GM23338 (cell line): ENCODE data around the gene C13orf46. TPM values are rescaled to one million over a fixed set of nuclear protein-coding genes. Genes with fewer than 3 reads are reported as not detected.
A peak's percentile ranks its signal among the peaks of the same experiment; 100 is the strongest.
"Not testable (repeated sequence)": the region's sequence is repeated elsewhere in the genome, so short reads cannot be mapped to it uniquely, and the experiment has no call there.

Source experiments
- ATAC-seq: fragments of 200-7000 bp; cut with Tn5 transposase; 3 replicates; pipeline ENCODE4 v1.9.1; 2020
- DNase-seq: peaks from one replicate; pipeline ENCODE4 v3.0.0-alpha.2; 2015; ENCODE audit warnings: low spot score
- H2AFZ ChIP-seq: fragments of 200-600 bp; sonication (generic); 2 replicates; pipeline ENCODE4 v1.8.0; 2016; ENCODE audit warnings: antibody characterized with exemption, mild to moderate bottlenecking, moderate library complexity
- H3F3A ChIP-seq: fragments of 200-600 bp; sonication (generic); replicated peaks from 2 replicates; pipeline ENCODE4 v1.8.0; 2017; ENCODE audit warnings: antibody characterized with exemption, mixed run types, low read depth
- H3K27ac ChIP-seq: fragments of 200-600 bp; sonication (generic); 2 replicates; pipeline ENCODE4 v1.6.1; 2016; ENCODE audit warnings: low read depth
- H3K27me3 ChIP-seq: fragments of 200-600 bp; sonication (generic); 2 replicates; pipeline ENCODE4 v1.8.0; 2016; ENCODE audit warnings: mild to moderate bottlenecking, mixed run types, moderate library complexity; ENCODE audit not compliant: insufficient read depth
- H3K36me3 ChIP-seq: fragments of 200-600 bp; sonication (generic); 2 replicates; pipeline ENCODE4 v1.8.0; 2016; ENCODE audit warnings: mild to moderate bottlenecking; ENCODE audit not compliant: insufficient read depth
- H3K4me1 ChIP-seq: fragments of 200-600 bp; sonication (generic); 2 replicates; pipeline ENCODE4 v1.8.0; 2016; ENCODE audit warnings: mild to moderate bottlenecking, moderate library complexity; ENCODE audit not compliant: insufficient read depth
- H3K4me2 ChIP-seq: fragments of 200-600 bp; sonication (generic); 2 replicates; pipeline ENCODE4 v1.7.1; 2017; ENCODE audit warnings: mixed run types
- H3K4me3 ChIP-seq: fragments of 200-600 bp; sonication (generic); 2 replicates; pipeline ENCODE4 v1.6.1; 2016; ENCODE audit warnings: mixed run types
- H3K79me2 ChIP-seq: fragments of 200-600 bp; sonication (generic); replicated peaks from 2 replicates; pipeline ENCODE4 v1.8.0; 2017; ENCODE audit warnings: mild to moderate bottlenecking; ENCODE audit not compliant: insufficient read depth
- H3K9me2 ChIP-seq: fragments of 200-600 bp; sonication (generic); 2 replicates; pipeline ENCODE4 v1.8.0; 2017; ENCODE audit not compliant: insufficient read depth
- H4K20me1 ChIP-seq: fragments of 200-600 bp; sonication (generic); replicated peaks from 2 replicates; pipeline ENCODE4 v1.8.0; 2017; ENCODE audit warnings: mild to moderate bottlenecking; ENCODE audit not compliant: insufficient read depth
- H3K27ac Mint-ChIP-seq: 2 replicates; pipeline ENCODE4 v1.8.0; 2020; ENCODE audit warnings: inconsistent platforms, mild to moderate bottlenecking, moderate library complexity, mixed read lengths
- H3K27me3 Mint-ChIP-seq: 3 replicates; pipeline ENCODE4 v1.8.0; 2022; ENCODE audit warnings: low read depth, mild to moderate bottlenecking, moderate library complexity, mixed read lengths, inconsistent platforms; ENCODE audit not compliant: insufficient read depth, poor library complexity
- H3K36me3 Mint-ChIP-seq: 3 replicates; pipeline ENCODE4 v1.8.0; 2021; ENCODE audit warnings: low read depth, mild to moderate bottlenecking, inconsistent platforms, moderate library complexity, mixed read lengths
- H3K4me1 Mint-ChIP-seq: 3 replicates; pipeline ENCODE4 v1.8.0; 2020; ENCODE audit warnings: mild to moderate bottlenecking, inconsistent platforms, mixed read lengths
- H3K4me3 Mint-ChIP-seq: 3 replicates; pipeline ENCODE4 v1.8.0; 2021; ENCODE audit warnings: moderate library complexity, mild to moderate bottlenecking, inconsistent platforms, mixed read lengths
- H3K9me3 Mint-ChIP-seq: 3 replicates; pipeline ENCODE4 v1.8.0; 2020; ENCODE audit warnings: moderate library complexity, mild to moderate bottlenecking, inconsistent platforms, mixed read lengths
- CTCF ChIP-seq, 2 experiments: fragments of 200-600 bp in 1 of 2; sonication (generic) in 1 of 2; conservative IDR thresholded peaks; 2 replicates each; pipeline versions ENCODE4 v1.5.1 to v1.6.1; 2016 to 2017; ENCODE audit warnings: antibody characterized with exemption in 2 of 2, low read depth in 2 of 2, mild to moderate bottlenecking in 2 of 2, moderate library complexity in 1 of 2
- EZH2 ChIP-seq: fragments of 200-600 bp; sonication (generic); IDR thresholded peaks from one replicate; pipeline ENCODE4 v1.8.0; 2017; ENCODE audit warnings: antibody characterized with exemption, mild to moderate bottlenecking, low read depth; ENCODE audit not compliant: unreplicated experiment
- EZH2phosphoT487 ChIP-seq: fragments of 200-600 bp; sonication (generic); IDR thresholded peaks from one replicate; pipeline ENCODE4 v1.8.1; 2018; ENCODE audit warnings: antibody characterized with exemption; ENCODE audit not compliant: unreplicated experiment
- NANOG ChIP-seq: IDR thresholded peaks from 2 replicates; pipeline ENCODE4 v1.6.1; 2016; ENCODE audit warnings: antibody characterized with exemption, borderline replicate concordance
- POLR2AphosphoS5 ChIP-seq: IDR thresholded peaks from 2 replicates; pipeline ENCODE4 v1.6.1; 2016; ENCODE audit warnings: antibody characterized with exemption, low read depth
- STAT1 ChIP-seq: IDR thresholded peaks from one replicate; pipeline ENCODE4 v1.6.1; 2016; ENCODE audit warnings: antibody characterized with exemption; ENCODE audit not compliant: unreplicated experiment
- ZNF114 ChIP-seq: fragments of 250-450 bp; sonication (Bioruptor Pico); IDR thresholded peaks from 2 replicates; pipeline ENCODE4 v1.5.0; 2020; ENCODE audit warnings: mild to moderate bottlenecking, moderate library complexity
- polyA plus RNA-seq: library from polyadenylated mRNA; unstranded; fragments of >200 nt; fragmentation: Nextera tagmentation; extraction: Ambion mirVana; gene quantifications from 2 replicates; pipeline ENCODE4 v1.2.1, GENCODE V29; 2016
- total RNA-seq: library from RNA; depleted of rRNA; stranded (reverse); fragments of >200 nt; shearing (Covaris generic); gene quantifications from 2 replicates; pipeline ENCODE4 v1.2.3, GENCODE V29; 2014
- TF ChIP-seq, protein P1 (sequence below): IDR thresholded peaks from 2 replicates; pipeline ENCODE4 v1.6.1; 2016; ENCODE audit warnings: antibody characterized with exemption

The C13orf46 gene
- total and polyA plus RNA-seq, 2 experiments from 2014 or later, result 0.44 to 1.5 TPM

DNA sequence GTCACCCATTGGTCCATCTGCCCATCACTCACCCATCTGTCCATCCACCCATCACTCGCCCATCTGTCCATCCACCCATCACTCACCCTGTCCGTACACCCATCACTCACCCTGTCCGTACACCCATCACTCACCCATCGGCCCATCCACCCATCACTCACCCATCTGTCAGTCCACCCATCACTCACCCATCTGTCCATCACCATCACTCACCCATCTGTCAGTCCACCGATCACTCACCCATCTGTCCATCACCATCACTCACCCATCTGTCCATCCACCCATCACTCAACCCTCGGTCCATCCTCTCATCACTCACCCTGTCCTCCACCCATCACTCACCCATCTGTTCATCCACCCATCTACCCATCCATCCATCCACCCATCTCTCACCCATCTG, 15.0 kb upstream of the C13orf46 start:
- not testable (repeated sequence) for DNase-seq, H3K9me2 ChIP-seq, ATAC-seq, H2AFZ ChIP-seq, H3K4me3 Mint-ChIP-seq, H3F3A ChIP-seq, H4K20me1 ChIP-seq, H3K27ac Mint-ChIP-seq, H3K4me1 ChIP-seq, H3K4me2 ChIP-seq, H3K27me3 ChIP-seq, H3K79me2 ChIP-seq, H3K27me3 Mint-ChIP-seq, H3K4me1 Mint-ChIP-seq, H3K4me3 ChIP-seq, H3K27ac ChIP-seq, H3K9me3 Mint-ChIP-seq
- H3K36me3 ChIP-seq, result 0 out of 2 replicates have a peak, but pooled peaks cover 12% of the 10 kb centered on the region
- H3K36me3 Mint-ChIP-seq, result peaks cover 42% of the 10 kb centered on the region

GRCh38 chr13:113982296-113982661, 8.4 kb upstream of the C13orf46 start:
- Histone ChIP-seq H3K9me2 (no peaks in the 10 kb centered on the region), H3K4me2 (no peak overlapping the region), H3K27me3 (no peaks in the 10 kb centered on the region), H3K27ac (no peak overlapping the region), H3F3A (no peaks in the 10 kb centered on the region), H3K36me3 (no peaks in the 10 kb centered on the region; the same call in 1 of the 2 replicates), H3K79me2 (no peaks in the 10 kb centered on the region), H2AFZ (no peak overlapping the region), H3K4me3 (no peak overlapping the region), H4K20me1 (no peaks in the 10 kb centered on the region), H3K4me1 (no peaks in the 10 kb centered on the region)
- no peaks in the 10 kb centered on the region for H3K27me3 Mint-ChIP-seq
- no peak overlapping the region for H3K27ac Mint-ChIP-seq
- H3K4me3 Mint-ChIP-seq, result no peak overlapping the region
- no peaks in the 10 kb centered on the region; the same call in 2 of the 3 replicates for H3K4me1 Mint-ChIP-seq
- ATAC-seq, result no peak
- TF ChIP-seq CTCF (conservative IDR thresholded peaks at IDR 0.05; ENCODE audit: low read depth in 2 of 2), result peak in 1 of 2 experiments; percentile 12; a peak in 1 of 4 replicates
- TF ChIP-seq, protein P1, sequence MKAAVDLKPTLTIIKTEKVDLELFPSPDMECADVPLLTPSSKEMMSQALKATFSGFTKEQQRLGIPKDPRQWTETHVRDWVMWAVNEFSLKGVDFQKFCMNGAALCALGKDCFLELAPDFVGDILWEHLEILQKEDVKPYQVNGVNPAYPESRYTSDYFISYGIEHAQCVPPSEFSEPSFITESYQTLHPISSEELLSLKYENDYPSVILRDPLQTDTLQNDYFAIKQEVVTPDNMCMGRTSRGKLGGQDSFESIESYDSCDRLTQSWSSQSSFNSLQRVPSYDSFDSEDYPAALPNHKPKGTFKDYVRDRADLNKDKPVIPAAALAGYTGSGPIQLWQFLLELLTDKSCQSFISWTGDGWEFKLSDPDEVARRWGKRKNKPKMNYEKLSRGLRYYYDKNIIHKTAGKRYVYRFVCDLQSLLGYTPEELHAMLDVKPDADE, result no peak
- no peak for TF ChIP-seq EZH2phosphoT487
- peaks cover 28% of the 10 kb centered on the region for H3K36me3 Mint-ChIP-seq
- peaks cover 4% of the 10 kb centered on the region; the same call in 1 of the 3 replicates for H3K9me3 Mint-ChIP-seq
- DNase-seq, result no peak

- ATAC-seq (no peak), DNase-seq (no peak)
- H3K79me2 ChIP-seq, result no peaks in the 10 kb centered on the region
- no peaks in the 10 kb centered on the region; the same call in 1 of the 2 replicates for H3K36me3 ChIP-seq
- no peaks in the 10 kb centered on the region for H3K9me2 ChIP-seq
- no peak overlapping the region for H3K4me3 ChIP-seq
- Mint-ChIP-seq H3K27ac (no peak overlapping the region), H3K4me1 (no peaks in the 10 kb centered on the region; the same call in 2 of the 3 replicates), H3K27me3 (no peaks in the 10 kb centered on the region), H3K9me3 (peaks cover 4% of the 10 kb centered on the region; the same call in 1 of the 3 replicates), H3K4me3 (no peak overlapping the region), H3K36me3 (peaks cover 28% of the 10 kb centered on the region)
- no peaks in the 10 kb centered on the region for H3K4me1 ChIP-seq
- no peak overlapping the region for H3K27ac ChIP-seq
- H4K20me1 ChIP-seq, result no peaks in the 10 kb centered on the region
- H3K4me2 ChIP-seq, result no peak overlapping the region
- H3K27me3 ChIP-seq, result no peaks in the 10 kb centered on the region
- no peaks in the 10 kb centered on the region for H3F3A ChIP-seq
- H2AFZ ChIP-seq, result no peak overlapping the region
- TF ChIP-seq CTCF (conservative IDR thresholded peaks at IDR 0.05; ENCODE audit: low read depth in 2 of 2) (no peak), STAT1 (no peak), ZNF114 (CRISPR knock-in tag) (no peak), EZH2 (no peak), POLR2AphosphoS5 (no peak), NANOG (no peak)
- TF ChIP-seq, protein P1, result no peak
These were observed 7.9 kb upstream of the C13orf46 start for GRCh38 chr13:113981611-113982295.
